ENCODE measurements around the gene INSR. TPM values are rescaled to one million over a fixed set of nuclear protein-coding genes. Genes with fewer than 3 reads are reported as not detected.
A peak's percentile ranks its signal among the peaks of the same experiment; 100 is the strongest.
"Not testable (repeated sequence)": the region's sequence is repeated elsewhere in the genome, so short reads cannot be mapped to it uniquely, and the experiment has no call there.

INSR gene
- polyA plus RNA-seq (ENCODE audit: insufficient read length in 4 of 4) = 10 to 100 TPM; 23.3 to 35.3 (median 28.7) TPM

- DNase-seq (ENCODE audit: low read depth in 4 of 4, low spot score in 2 of 4) = peak in 3 of 4 donors; percentile 73 to 83 (median 74)
These were observed at the start of gene INSR for GRCh38 chr19:7293762-7294557. Gene INSR (minus strand): TSS chr19:7294414. CDS start chr19:7293891, 523 bp downstream.

GRCh38 chr19:7342143-7342542, 47.9 kb upstream of the INSR start:
- DNase-seq (ENCODE audit: low read depth in 4 of 4, low spot score in 2 of 4) = no peak

GRCh38 chr19:7340959-7341837, 47.0 kb upstream of the INSR start:
- peak; percentile 64 to 86 (median 70) for DNase-seq (ENCODE audit: low read depth in 4 of 4, low spot score in 2 of 4)

- DNase-seq (ENCODE audit: low read depth in 4 of 4, low spot score in 2 of 4) = no peak
These were observed 43.4 kb upstream of the INSR start for GRCh38 chr19:7337380-7338194.

GRCh38 chr19:7336321-7336973, 42.2 kb upstream of the INSR start:
- DNase-seq (ENCODE audit: low read depth in 4 of 4, low spot score in 2 of 4) = no peak

GRCh38 chr19:7333198-7334118, 39.2 kb upstream of the INSR start:
- no peak for DNase-seq (ENCODE audit: low read depth in 4 of 4, low spot score in 2 of 4)

- no peak for DNase-seq (ENCODE audit: low read depth in 4 of 4, low spot score in 2 of 4)
These were observed 37.2 kb upstream of the INSR start for GRCh38 chr19:7331446-7331845.

GRCh38 chr19:7328647-7329046, 34.4 kb upstream of the INSR start:
- no peak for DNase-seq (ENCODE audit: low read depth in 4 of 4, low spot score in 2 of 4)

GRCh38 chr19:7327802-7328201, 33.6 kb upstream of the INSR start:
- no peak for DNase-seq (ENCODE audit: low read depth in 4 of 4, low spot score in 2 of 4)

GRCh38 chr19:7326105-7326877, 32.1 kb upstream of the INSR start:
- no peak for DNase-seq (ENCODE audit: low read depth in 4 of 4, low spot score in 2 of 4)

GRCh38 chr19:7318176-7318575, 24.0 kb upstream of the INSR start:
- no peak for DNase-seq (ENCODE audit: low read depth in 4 of 4, low spot score in 2 of 4)

- DNase-seq (ENCODE audit: low read depth in 4 of 4, low spot score in 2 of 4) = no peak
These were observed 18.6 kb upstream of the INSR start for GRCh38 chr19:7312816-7313215.

- DNase-seq (ENCODE audit: low read depth in 4 of 4, low spot score in 2 of 4) = no peak
These were observed 17.7 kb upstream of the INSR start for GRCh38 chr19:7311911-7312310.

- DNase-seq (ENCODE audit: low read depth in 4 of 4, low spot score in 2 of 4) = not testable (repeated sequence)
These were observed 14.1 kb upstream of the INSR start for GRCh38 chr19:7308327-7308726.

- DNase-seq (ENCODE audit: low read depth in 4 of 4, low spot score in 2 of 4) = no peak
These were observed 13.5 kb upstream of the INSR start for GRCh38 chr19:7307590-7308218.

GRCh38 chr19:7304200-7304599, 10.0 kb upstream of the INSR start:
- no peak for DNase-seq (ENCODE audit: low read depth in 4 of 4, low spot score in 2 of 4)

GRCh38 chr19:7303470-7303869, 9.3 kb upstream of the INSR start:
- no peak for DNase-seq (ENCODE audit: low read depth in 4 of 4, low spot score in 2 of 4)

- DNase-seq (ENCODE audit: low read depth in 4 of 4, low spot score in 2 of 4) = no peak
These were observed 7.3 kb upstream of the INSR start for GRCh38 chr19:7301525-7301924.

All from left renal cortex interstitium (tissue), 4 donors.